Endothelial cell of umbilical vein (primary cell): ENCODE measurements around the gene SNAPC4. TPM values are rescaled to one million over a fixed set of nuclear protein-coding genes. Genes with fewer than 3 reads are reported as not detected.

Experiments
- BruUV-seq: library from RNA; stranded (reverse); fragments of 400-500 nt; replicated peaks from 2 replicates; lab custom pipeline; 2021; lab: Mats Ljungman, UMichigan
- CTCF ChIA-PET: fragments of 300-600, 350-600 bp; sonication (Branson Sonifier 250); formaldehyde crosslinking; loops from one replicate; lab custom pipeline; 2021; ENCODE audit warnings: antibody characterized with exemption, inconsistent platforms; lab: Charles Lee
- POLR2A ChIA-PET: fragments of 300-600, 350-600 bp; sonication (Branson Sonifier 250); formaldehyde crosslinking; loops from one replicate; lab custom pipeline; 2021; ENCODE audit warnings: antibody characterized with exemption, inconsistent platforms; lab: Charles Lee
- DNase-seq: peaks from one replicate; pipeline ENCODE4 v3.0.0-alpha.2; 2011; ENCODE audit warnings: low read depth, low spot score
- FAIRE-seq: peaks from 2 replicates; lab custom pipeline; 2011; peaks lifted over from hg19 to GRCh38; lab: Jason Lieb, UNC
- H2AFZ ChIP-seq: 2 replicates; pipeline ENCODE4 v1.6.0; 2012; ENCODE audit warnings: low read depth, low read length, control low read depth, inconsistent platforms
- H3K27ac ChIP-seq: 2 replicates; pipeline ENCODE4 v1.5.1; 2011; ENCODE audit warnings: low read depth, mild to moderate bottlenecking, control low read depth, low read length, moderate library complexity; ENCODE audit not compliant: insufficient read depth
- H3K27me3 ChIP-seq, 2 experiments: 2 replicates each; pipeline versions ENCODE4 v1.6.0 to v1.6.1; 2011; ENCODE audit warnings: low read length in 2 of 2, mixed read lengths in 1 of 2; ENCODE audit not compliant: control insufficient read depth in 2 of 2, insufficient read depth in 2 of 2
- H3K36me3 ChIP-seq, 2 experiments: 2 replicates in 1 of 2; 3 replicates in 1 of 2; pipeline ENCODE4 v1.5.1; 2011; ENCODE audit warnings: low read length in 2 of 2, mild to moderate bottlenecking in 1 of 2, moderate library complexity in 1 of 2; ENCODE audit not compliant: control insufficient read depth in 2 of 2, insufficient read depth in 2 of 2; ENCODE audit errors: extremely low read depth in 1 of 2
- H3K4me1 ChIP-seq: 3 replicates; pipeline ENCODE4 v1.5.1; 2011; ENCODE audit warnings: mild to moderate bottlenecking, low read length; ENCODE audit not compliant: control insufficient read depth, insufficient read depth; ENCODE audit errors: extremely low read depth
- H3K4me2 ChIP-seq: 2 replicates; pipeline ENCODE4 v1.6.1; 2011; ENCODE audit warnings: low read length, control low read depth, mixed read lengths; ENCODE audit not compliant: insufficient read depth
- H3K4me3 ChIP-seq, 3 experiments: fragments of 200-600 bp in 1 of 3; sonication (generic), shearing (Covaris generic) in 1 of 3; replicated peaks in 1 of 3; 2 replicates each; pipeline ENCODE4 v1.5.1; 2011 to 2016; ENCODE audit warnings: control low read depth in 3 of 3, low read length in 3 of 3, mild to moderate bottlenecking in 2 of 3, inconsistent platforms in 1 of 3, low read depth in 1 of 3, moderate library complexity in 1 of 3; ENCODE audit not compliant: insufficient read depth in 1 of 3
- H3K79me2 ChIP-seq: 2 replicates; pipeline ENCODE4 v1.6.0; 2012; ENCODE audit warnings: low read length, inconsistent platforms; ENCODE audit not compliant: control insufficient read depth, insufficient read depth
- H3K9ac ChIP-seq: replicated peaks from 2 replicates; pipeline ENCODE3; 2011; ENCODE audit warnings: low read length, control low read depth; ENCODE audit not compliant: insufficient read depth; ENCODE audit errors: extremely low read depth
- H3K9me1 ChIP-seq: replicated peaks from 3 replicates; pipeline ENCODE4 v1.6.0; 2011; ENCODE audit warnings: mild to moderate bottlenecking, low read length; ENCODE audit not compliant: control insufficient read depth, insufficient read depth; ENCODE audit errors: extremely low read depth
- H3K9me3 ChIP-seq: replicated peaks from 2 replicates; pipeline ENCODE4 v1.5.1; 2012; ENCODE audit warnings: low read length, inconsistent platforms; ENCODE audit not compliant: control insufficient read depth, insufficient read depth
- H4K20me1 ChIP-seq: replicated peaks from 2 replicates; pipeline ENCODE3; 2011; ENCODE audit warnings: mild to moderate bottlenecking, low read length; ENCODE audit not compliant: control insufficient read depth, insufficient read depth; ENCODE audit errors: extremely low read depth
- EZH2 ChIP-seq: IDR thresholded peaks from 2 replicates; pipeline ENCODE4 v1.6.1; 2012; ENCODE audit warnings: borderline replicate concordance, low read depth, mild to moderate bottlenecking, moderate library complexity, low read length, inconsistent platforms; ENCODE audit not compliant: severe bottlenecking
- FOS ChIP-seq: IDR thresholded peaks from 2 replicates; pipeline ENCODE4 v1.6.1; 2011; ENCODE audit warnings: mild to moderate bottlenecking, low read length, moderate library complexity, borderline replicate concordance; ENCODE audit not compliant: insufficient read depth
- GATA2 ChIP-seq: IDR thresholded peaks from 2 replicates; pipeline ENCODE4 v1.7.0; 2011; ENCODE audit warnings: low read depth, mild to moderate bottlenecking, moderate library complexity, mixed read lengths, low read length; ENCODE audit not compliant: insufficient read length, insufficient read depth
- JUN ChIP-seq: IDR thresholded peaks from 2 replicates; pipeline ENCODE4 v1.6.1; 2011; ENCODE audit warnings: borderline replicate concordance, low read depth; ENCODE audit not compliant: insufficient read length, insufficient read depth
- MAX ChIP-seq: IDR thresholded peaks from 2 replicates; pipeline ENCODE4 v1.6.1; 2011; ENCODE audit not compliant: insufficient read depth, insufficient read length
- MYC ChIP-seq: IDR thresholded peaks from one replicate; pipeline ENCODE4 v1.6.1; 2011; ENCODE audit warnings: mild to moderate bottlenecking, low read depth, low read length
- POLR2A ChIP-seq: IDR thresholded peaks from 2 replicates; pipeline ENCODE4 v1.6.1; 2012; ENCODE audit warnings: low read depth, mild to moderate bottlenecking, control low read depth, low read length
- POLR2AphosphoS5 ChIP-seq: IDR thresholded peaks from 2 replicates; pipeline ENCODE4 v1.6.1; 2012; ENCODE audit warnings: low read depth, mild to moderate bottlenecking, control low read depth, low read length, moderate library complexity; ENCODE audit not compliant: insufficient read depth
- dilution Hi-C: fragments of 300-500 bp; cut with MboI; formaldehyde crosslinking; loops from one replicate; pipeline ENCODE4 v1.15.0; 2019; ENCODE audit warnings: low sequenced_read_pairs; ENCODE audit not compliant: extremely low pct_ligation_motif_present
- intact Hi-C: fragments of 100-400 bp; cut with micrococcal nuclease; formaldehyde crosslinking; loops from one replicate; pipeline ENCODE4 v1.10.0; 2022
- polyA plus RNA-seq, 4 experiments: library from polyadenylated mRNA; depleted of rRNA in 3 of 4; stranded (reverse) in 3 of 4; unstranded in 1 of 4; fragments of >200 nt; gene quantifications; 2 replicates each; pipeline versions ENCODE4 v1.2.1 to v1.2.3, GENCODE V29; 2011 to 2012; ENCODE audit warnings: missing spikeins in 1 of 4
- total RNA-seq: library from RNA; stranded (reverse); gene quantifications from 2 replicates; pipeline ENCODE4 v1.2.3, GENCODE V29; 2021
- TF ChIP-seq, protein P1 (sequence below), 2 donors: IDR thresholded peaks; 1 replicate in 1 of 2; 2 replicates in 1 of 2; pipeline ENCODE4 v1.5.1; 2011; ENCODE audit warnings: low read length in 2 of 2, mild to moderate bottlenecking in 2 of 2, moderate library complexity in 2 of 2, control low read depth in 1 of 2, inconsistent platforms in 1 of 2, low read depth in 1 of 2; ENCODE audit not compliant: insufficient read depth in 1 of 2; ENCODE audit errors: extremely low read depth in 1 of 2

The SNAPC4 gene
- total and polyA plus RNA-seq, 2 donors (not counting 3 experiments of a cell fraction or from before 2014, with no cell fraction given), result 6.7 to 17.5 TPM

GRCh38 chr9:136402067-136402466, 2.1 kb upstream of the SNAPC4 start:
- H3K79me2 ChIP-seq, result peaks cover 22% of the 10 kb centered on the region
- TF ChIP-seq MAX, result no peak
- no peak for TF ChIP-seq POLR2AphosphoS5
- TF ChIP-seq JUN, result no peak
- TF ChIP-seq MYC, result no peak
- TF ChIP-seq POLR2A, result no peak
- TF ChIP-seq EZH2, result no peak
- TF ChIP-seq GATA2, result no peak
- no peak for TF ChIP-seq FOS
- TF ChIP-seq, protein P1, sequence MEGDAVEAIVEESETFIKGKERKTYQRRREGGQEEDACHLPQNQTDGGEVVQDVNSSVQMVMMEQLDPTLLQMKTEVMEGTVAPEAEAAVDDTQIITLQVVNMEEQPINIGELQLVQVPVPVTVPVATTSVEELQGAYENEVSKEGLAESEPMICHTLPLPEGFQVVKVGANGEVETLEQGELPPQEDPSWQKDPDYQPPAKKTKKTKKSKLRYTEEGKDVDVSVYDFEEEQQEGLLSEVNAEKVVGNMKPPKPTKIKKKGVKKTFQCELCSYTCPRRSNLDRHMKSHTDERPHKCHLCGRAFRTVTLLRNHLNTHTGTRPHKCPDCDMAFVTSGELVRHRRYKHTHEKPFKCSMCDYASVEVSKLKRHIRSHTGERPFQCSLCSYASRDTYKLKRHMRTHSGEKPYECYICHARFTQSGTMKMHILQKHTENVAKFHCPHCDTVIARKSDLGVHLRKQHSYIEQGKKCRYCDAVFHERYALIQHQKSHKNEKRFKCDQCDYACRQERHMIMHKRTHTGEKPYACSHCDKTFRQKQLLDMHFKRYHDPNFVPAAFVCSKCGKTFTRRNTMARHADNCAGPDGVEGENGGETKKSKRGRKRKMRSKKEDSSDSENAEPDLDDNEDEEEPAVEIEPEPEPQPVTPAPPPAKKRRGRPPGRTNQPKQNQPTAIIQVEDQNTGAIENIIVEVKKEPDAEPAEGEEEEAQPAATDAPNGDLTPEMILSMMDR (IDR thresholded peaks at IDR 0.05; ENCODE audit: extremely low read depth in 1 of 2, insufficient read depth in 1 of 2, low read depth in 1 of 2, low read length in 2 of 2), result no peak
- H4K20me1 ChIP-seq, result no peaks in the 10 kb centered on the region
- no peaks in the 10 kb centered on the region for H3K9me3 ChIP-seq
- no peak for FAIRE-seq
- dilution Hi-C loops, result no loop called here
- H3K36me3 ChIP-seq, result peaks cover 0 to 27% of the 10 kb centered on the region in 2 experiments
- peaks cover 10% of the 10 kb centered on the region for H3K4me1 ChIP-seq
- DNase-seq, result no peak
- ChIA-PET CTCF (interaction anchor here (1.9 to 2.9 kb wide), 3 partner anchors 8 to 230 kb away, joined by 6 to 22 read pairs (median 12); partner anchors contain the start of genes ENTR1 and PMPCA), POLR2A (interaction anchor here (0.8 kb wide), 1 partner anchor 48 kb away, joined by 3 read pairs; no protein-coding TSS in a partner anchor)
- H3K4me2 ChIP-seq, result no peak overlapping the region
- no peak overlapping the region for H2AFZ ChIP-seq
- no peak overlapping the region for H3K4me3 ChIP-seq
- H3K9ac ChIP-seq, result no peak overlapping the region
- H3K27me3 ChIP-seq, result no peaks in the 10 kb centered on the region
- H3K27ac ChIP-seq, result no peak overlapping the region
- BruUV-seq, result no TSS peak
- H3K9me1 ChIP-seq, result no peaks in the 10 kb centered on the region
- intact Hi-C loops, result no loop called here
